ENCODE measurements around the gene PTPRG.

The PTPRG gene

GRCh38 chr3:61624300-61624699 is 62.9 kb downstream of the PTPRG start:
- no peak for DNase-seq

- no peak for DNase-seq
Observed at GRCh38 chr3:61625429-61625828, 64.1 kb downstream of the PTPRG start.

DNA sequence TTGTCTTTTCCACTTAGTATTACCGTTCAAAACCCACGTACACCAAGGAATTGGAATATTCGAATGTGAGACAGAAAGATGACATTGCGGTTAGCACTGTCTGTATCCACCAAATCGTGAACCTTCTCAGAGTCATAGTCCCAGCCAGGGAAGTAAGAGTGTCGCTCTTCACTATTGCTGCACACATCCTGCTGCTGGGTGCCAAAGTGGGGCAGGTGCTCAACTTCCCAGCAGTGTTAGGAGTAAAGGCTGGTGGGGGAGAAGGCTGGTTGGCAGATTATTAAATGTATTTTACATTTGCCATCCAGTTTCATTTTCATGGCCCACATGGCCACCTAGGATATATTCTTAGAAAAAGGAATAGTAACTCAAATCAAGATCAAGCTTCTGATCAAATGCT is 65.1 kb downstream of the PTPRG start:
- DNase-seq: no peak

DNA sequence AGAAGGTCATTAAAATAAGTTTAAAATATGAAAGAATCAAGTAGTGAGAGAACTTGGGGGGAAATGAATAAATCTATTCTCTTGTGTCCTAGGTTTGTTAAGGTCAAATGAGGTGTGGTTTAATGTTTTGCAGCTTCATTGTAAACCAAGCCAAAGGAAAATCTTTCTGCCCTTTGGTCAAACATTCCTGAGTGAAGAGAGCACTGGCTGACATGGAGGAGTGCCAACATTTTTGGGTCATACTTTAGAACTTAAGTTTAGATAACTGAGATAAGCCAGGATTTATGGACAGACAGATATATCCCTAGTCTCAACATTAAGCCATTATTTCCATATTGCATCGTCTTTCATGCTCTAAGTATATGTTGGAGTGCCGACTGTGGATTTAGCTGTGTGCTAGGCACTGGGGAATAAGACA is 66.4 kb downstream of the PTPRG start:
- no peak for DNase-seq

GRCh38 chr3:61628636-61629035 is 67.3 kb downstream of the PTPRG start:
- no peak for DNase-seq

- DNase-seq: no peak
Observed at GRCh38 chr3:61629442-61629841, 68.1 kb downstream of the PTPRG start.

DNA sequence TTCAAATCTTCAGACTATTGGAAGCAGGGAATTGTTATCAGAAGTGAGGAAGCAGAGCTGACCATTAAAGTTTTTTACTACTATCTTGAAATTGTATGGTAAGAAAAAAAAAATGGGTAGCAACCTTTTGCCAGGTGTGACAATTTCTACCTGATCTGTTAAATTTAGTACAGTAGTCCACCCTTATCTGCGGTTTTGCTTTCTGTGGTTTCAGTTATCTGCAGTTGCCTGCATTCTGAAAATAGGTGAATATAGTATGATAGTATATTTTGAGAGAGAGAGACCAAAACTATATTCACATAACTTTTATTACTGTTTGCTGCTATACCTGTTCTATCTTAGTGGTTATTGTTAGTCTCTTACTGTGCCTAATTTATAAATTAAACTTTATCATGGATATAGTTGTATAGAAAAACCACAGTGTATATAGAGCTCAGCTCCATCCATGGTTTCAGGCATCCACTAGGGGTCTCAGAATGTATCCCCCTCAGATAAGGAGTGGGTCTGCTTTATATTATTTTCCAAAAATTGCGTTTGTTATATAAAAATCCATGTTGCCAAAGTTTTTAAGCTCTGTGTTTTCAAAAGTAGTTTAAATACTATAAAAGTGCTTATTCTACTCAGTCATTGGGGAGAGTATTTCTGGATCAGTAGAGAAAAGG is 69.9 kb downstream of the PTPRG start:
- DNase-seq: no peak

GRCh38 chr3:61632568-61633175 is 71.3 kb downstream of the PTPRG start:
- no peak for DNase-seq

DNA sequence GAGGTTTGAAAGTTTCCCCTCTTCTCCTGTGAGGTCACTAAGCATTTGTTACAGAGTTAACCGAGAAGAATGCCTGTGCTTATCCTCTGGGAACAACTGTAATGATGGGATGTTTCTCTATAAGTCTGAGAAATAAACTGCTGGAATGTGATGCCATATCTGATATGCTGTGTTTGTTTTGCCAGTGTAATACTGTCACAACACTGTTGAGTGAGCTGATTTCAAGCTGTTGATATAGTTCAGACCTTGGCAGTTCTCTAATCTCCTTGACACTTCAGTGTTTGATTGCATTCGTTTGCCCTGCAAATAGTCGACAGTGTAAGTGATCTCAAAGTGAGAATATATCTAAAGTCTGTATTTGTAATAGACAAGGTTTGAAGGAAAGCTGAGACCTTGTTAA is 73.3 kb downstream of the PTPRG start:
- DNase-seq: no peak

- no peak for DNase-seq
Observed at GRCh38 chr3:61637088-61638051, 76.0 kb downstream of the PTPRG start.

GRCh38 chr3:61638741-61639140 is 77.4 kb downstream of the PTPRG start:
- DNase-seq: no peak

- no peak for DNase-seq
Observed at GRCh38 chr3:61639991-61640390, 78.6 kb downstream of the PTPRG start.

DNA sequence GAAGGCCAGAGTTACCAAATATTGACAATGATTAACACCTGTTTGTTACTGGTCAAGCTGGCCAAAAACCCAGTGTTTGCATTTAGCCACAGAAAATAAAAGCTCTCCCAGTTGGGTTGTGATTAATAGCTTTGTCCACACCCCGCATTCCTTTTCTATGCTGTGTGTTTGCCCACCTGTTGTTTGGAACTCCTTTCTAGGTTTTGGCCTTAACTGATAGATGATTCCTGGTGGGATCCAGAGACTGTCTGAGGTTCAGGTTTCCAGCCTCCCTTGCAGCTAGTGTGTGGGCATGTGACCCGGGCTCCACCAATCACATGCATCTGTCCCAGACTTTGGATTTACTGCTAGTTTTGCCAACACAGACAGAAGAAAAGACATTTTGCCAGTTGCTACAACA is 83.8 kb downstream of the PTPRG start:
- DNase-seq: no peak

- DNase-seq: no peak
Observed at GRCh38 chr3:61646360-61646759, 85.0 kb downstream of the PTPRG start.

GRCh38 chr3:61646851-61647525 is 85.6 kb downstream of the PTPRG start:
- DNase-seq: no peak

DNA sequence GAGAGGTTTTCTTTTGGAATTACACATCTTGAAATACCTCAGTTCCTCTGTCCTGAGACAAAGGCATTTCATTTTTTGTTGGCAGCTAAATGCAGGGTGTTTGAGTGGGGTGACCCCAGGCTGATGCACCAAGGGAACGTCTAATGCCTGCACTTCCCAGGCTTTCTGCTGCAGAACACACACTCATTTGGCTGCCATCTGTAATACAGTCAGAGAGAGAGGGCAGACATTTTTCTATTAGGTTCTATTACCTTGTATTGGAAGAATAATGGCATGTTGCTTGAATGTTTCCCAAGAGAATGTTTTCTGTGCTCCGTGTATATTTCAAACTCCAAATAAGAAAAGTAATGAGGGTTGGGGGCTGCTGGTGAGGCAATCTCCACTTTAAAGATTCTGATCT is 87.1 kb downstream of the PTPRG start:
- DNase-seq: no peak

GRCh38 chr3:61649381-61650170 is 88.2 kb downstream of the PTPRG start:
- DNase-seq: no peak

DNA sequence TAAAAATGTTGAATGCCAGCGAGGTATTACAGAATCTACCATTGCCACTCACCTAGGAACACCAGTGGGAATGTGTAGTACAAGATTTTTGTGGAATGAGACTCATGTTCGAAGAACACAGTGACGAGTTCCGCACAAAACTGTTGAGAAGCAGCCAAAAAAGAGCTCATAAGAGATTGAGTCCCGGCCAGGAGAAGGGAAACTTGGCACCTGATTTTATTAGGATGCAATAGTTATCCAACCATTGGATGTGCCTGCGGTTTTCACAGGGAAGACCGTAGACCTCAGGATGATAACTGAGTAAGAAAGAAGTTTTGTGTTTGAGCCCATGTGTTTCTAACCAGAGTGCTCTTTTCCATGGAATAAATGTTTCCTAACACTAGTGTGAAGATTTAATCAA is 88.9 kb downstream of the PTPRG start:
- no peak for DNase-seq

DNA sequence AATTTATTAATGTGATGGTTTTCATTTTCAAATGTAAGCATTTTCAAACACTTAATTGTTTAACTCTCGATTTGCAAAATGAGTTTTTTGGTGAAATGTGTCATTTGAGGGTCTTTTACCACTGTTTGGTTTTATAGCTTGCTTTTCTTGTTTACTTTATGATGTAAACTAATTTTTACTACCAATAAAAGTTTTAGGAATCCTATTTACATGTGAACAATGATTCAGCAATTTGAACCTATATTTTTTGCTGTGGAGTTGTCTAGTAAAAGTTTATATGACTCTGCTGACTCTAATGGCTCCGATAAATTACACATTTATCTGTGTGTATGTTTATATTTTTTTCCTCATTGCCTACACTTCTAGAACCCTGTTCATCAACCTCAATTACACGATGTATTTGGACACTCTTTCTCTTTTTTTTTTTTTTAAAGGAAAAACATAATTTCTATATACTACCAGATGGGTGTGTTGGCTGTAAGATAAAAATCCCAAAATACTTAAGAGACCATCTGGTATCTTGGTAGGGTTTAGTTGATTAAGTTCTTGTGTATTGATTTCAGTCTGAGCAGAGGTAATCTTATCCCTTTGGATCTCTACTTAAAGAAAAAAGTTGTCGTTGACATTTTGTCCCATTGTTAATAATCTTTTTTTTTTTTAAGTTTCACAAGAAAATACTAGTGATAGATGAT is 89.5 kb downstream of the PTPRG start:
- DNase-seq: no peak

DNA sequence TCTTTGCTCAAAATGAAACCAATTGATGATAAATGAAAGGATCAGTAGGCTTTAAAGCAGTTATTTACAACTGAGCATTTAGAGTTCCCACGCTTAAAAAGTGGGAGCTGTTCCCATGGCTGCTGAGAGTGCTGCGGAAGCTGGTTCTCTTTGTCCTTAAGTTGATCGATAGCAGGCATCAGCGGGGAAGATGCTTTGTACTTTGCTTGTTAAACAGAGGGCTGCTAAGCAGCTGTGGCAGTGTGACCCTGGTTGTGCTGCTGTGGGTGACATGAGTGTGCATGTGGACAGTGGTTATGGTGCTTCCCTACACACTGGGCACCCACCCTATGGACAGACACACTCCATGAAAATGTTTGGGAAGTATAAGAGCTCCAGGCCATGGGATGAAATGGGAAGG is 96.3 kb downstream of the PTPRG start:
- no peak for DNase-seq

GRCh38 chr3:61662861-61663260 is 101.5 kb downstream of the PTPRG start:
- DNase-seq: no peak
